ENCODE data around the gene ZNF592. TPM values are rescaled to one million over a fixed set of nuclear protein-coding genes. Genes with fewer than 3 reads are reported as not detected.

Gene ZNF592
- polyA plus RNA-seq, 1 donor from 2014 or later: 3.9 TPM

DNA sequence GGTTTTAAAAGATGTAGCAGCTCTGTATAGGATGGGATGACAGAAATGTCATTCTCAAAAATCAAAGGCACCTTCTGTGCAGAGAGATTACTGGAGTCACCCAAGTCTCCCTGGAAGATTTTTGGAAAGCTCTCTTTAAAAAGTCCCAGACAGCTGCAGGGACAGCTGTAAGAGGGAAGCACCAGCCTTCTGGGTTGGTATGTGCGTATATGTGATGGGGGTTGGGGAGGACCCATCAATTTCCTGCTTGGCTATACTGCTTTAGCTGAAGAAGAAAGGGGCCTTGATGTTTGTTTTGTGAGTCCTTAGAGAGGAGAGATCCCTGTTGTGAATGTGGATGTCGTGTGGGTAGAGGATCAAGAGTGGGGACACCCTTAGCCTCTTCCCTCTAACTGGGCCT is 27.0 kb upstream of the ZNF592 start:
- H3K4me3 ChIP-seq (ENCODE audit: low read length): no peak overlapping the region
- no peak overlapping the region for H3K9ac ChIP-seq (ENCODE audit: low read length)
- no peak for TF ChIP-seq MXI1 (conservative IDR thresholded peaks at IDR 0.05; ENCODE audit: poor library complexity, severe bottlenecking)
- no peak for TF ChIP-seq EP300 (conservative IDR thresholded peaks at IDR 0.05; ENCODE audit: poor library complexity, severe bottlenecking)
- no peak for TF ChIP-seq RAD21 (conservative IDR thresholded peaks at IDR 0.05)
- TF ChIP-seq, protein P1, sequence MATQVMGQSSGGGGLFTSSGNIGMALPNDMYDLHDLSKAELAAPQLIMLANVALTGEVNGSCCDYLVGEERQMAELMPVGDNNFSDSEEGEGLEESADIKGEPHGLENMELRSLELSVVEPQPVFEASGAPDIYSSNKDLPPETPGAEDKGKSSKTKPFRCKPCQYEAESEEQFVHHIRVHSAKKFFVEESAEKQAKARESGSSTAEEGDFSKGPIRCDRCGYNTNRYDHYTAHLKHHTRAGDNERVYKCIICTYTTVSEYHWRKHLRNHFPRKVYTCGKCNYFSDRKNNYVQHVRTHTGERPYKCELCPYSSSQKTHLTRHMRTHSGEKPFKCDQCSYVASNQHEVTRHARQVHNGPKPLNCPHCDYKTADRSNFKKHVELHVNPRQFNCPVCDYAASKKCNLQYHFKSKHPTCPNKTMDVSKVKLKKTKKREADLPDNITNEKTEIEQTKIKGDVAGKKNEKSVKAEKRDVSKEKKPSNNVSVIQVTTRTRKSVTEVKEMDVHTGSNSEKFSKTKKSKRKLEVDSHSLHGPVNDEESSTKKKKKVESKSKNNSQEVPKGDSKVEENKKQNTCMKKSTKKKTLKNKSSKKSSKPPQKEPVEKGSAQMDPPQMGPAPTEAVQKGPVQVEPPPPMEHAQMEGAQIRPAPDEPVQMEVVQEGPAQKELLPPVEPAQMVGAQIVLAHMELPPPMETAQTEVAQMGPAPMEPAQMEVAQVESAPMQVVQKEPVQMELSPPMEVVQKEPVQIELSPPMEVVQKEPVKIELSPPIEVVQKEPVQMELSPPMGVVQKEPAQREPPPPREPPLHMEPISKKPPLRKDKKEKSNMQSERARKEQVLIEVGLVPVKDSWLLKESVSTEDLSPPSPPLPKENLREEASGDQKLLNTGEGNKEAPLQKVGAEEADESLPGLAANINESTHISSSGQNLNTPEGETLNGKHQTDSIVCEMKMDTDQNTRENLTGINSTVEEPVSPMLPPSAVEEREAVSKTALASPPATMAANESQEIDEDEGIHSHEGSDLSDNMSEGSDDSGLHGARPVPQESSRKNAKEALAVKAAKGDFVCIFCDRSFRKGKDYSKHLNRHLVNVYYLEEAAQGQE (IDR thresholded peaks at IDR 0.05; ENCODE audit: borderline replicate concordance): no peak
- TF ChIP-seq EZH2 (IDR thresholded peaks at IDR 0.05; ENCODE audit: borderline replicate concordance, insufficient read depth, low read length, poor library complexity, severe bottlenecking): no peak
- TF ChIP-seq, protein P2, sequence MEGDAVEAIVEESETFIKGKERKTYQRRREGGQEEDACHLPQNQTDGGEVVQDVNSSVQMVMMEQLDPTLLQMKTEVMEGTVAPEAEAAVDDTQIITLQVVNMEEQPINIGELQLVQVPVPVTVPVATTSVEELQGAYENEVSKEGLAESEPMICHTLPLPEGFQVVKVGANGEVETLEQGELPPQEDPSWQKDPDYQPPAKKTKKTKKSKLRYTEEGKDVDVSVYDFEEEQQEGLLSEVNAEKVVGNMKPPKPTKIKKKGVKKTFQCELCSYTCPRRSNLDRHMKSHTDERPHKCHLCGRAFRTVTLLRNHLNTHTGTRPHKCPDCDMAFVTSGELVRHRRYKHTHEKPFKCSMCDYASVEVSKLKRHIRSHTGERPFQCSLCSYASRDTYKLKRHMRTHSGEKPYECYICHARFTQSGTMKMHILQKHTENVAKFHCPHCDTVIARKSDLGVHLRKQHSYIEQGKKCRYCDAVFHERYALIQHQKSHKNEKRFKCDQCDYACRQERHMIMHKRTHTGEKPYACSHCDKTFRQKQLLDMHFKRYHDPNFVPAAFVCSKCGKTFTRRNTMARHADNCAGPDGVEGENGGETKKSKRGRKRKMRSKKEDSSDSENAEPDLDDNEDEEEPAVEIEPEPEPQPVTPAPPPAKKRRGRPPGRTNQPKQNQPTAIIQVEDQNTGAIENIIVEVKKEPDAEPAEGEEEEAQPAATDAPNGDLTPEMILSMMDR (IDR thresholded peaks at IDR 0.05; ENCODE audit: poor library complexity, severe bottlenecking): no peak
- no peak for TF ChIP-seq TAF1 (IDR thresholded peaks at IDR 0.05; ENCODE audit: low read depth)
- TF ChIP-seq POLR2AphosphoS5 (IDR thresholded peaks at IDR 0.05): no peak
- no peak for TF ChIP-seq SMC3 (conservative IDR thresholded peaks at IDR 0.05; ENCODE audit: poor library complexity)
- no peaks in the 10 kb centered on the region for H3F3A ChIP-seq (ENCODE audit: insufficient read depth, low read length, poor library complexity, severe bottlenecking)
- no peaks in the 10 kb centered on the region for H3K9me3 ChIP-seq (ENCODE audit: low read length)
- no peak overlapping the region for H2AFZ ChIP-seq (ENCODE audit: low read depth, low read length)
- no peaks in the 10 kb centered on the region for H3K27me3 ChIP-seq (ENCODE audit: insufficient read depth, low read depth, low read length)
- no peaks in the 10 kb centered on the region for H4K20me1 ChIP-seq (ENCODE audit: insufficient read depth)
- no peak overlapping the region for H3K27ac ChIP-seq (ENCODE audit: low read length)
- H3K79me2 ChIP-seq (replicated peaks; ENCODE audit: insufficient read depth, low read length): no peaks in the 10 kb centered on the region
- no peaks in the 10 kb centered on the region for H3K36me3 ChIP-seq (ENCODE audit: insufficient read depth, low read length)
- H3K4me2 ChIP-seq (ENCODE audit: low read length): no peak overlapping the region
- no peaks in the 10 kb centered on the region for H3K9me2 ChIP-seq (ENCODE audit: insufficient read depth, low read length)

DNA sequence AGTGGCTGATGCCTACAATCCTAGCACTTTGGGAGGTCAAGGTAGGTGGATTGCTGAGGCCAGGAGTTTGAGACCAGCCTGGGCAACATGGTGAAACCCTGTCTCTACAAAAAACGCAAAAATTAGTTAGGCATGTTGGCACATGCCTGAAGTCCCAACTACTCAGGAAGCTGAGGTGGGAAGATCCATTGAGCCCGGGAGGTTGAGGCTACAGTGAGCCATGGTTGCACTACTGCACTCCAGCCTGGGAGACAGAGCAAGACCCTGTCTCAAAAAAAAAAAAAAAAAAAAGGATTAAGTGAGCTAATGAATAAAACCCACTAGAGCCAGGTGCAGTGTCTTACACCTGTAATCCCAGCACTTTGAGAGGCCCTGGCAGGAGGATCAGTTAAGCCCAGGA is 25.8 kb upstream of the ZNF592 start:
- no peaks in the 10 kb centered on the region for H3K27me3 ChIP-seq (ENCODE audit: insufficient read depth, low read depth, low read length)
- H3F3A ChIP-seq (ENCODE audit: insufficient read depth, low read length, poor library complexity, severe bottlenecking): no peaks in the 10 kb centered on the region
- H3K9ac ChIP-seq (ENCODE audit: low read length): no peak overlapping the region
- H2AFZ ChIP-seq (ENCODE audit: low read depth, low read length): no peak overlapping the region
- no peaks in the 10 kb centered on the region for H3K9me3 ChIP-seq (ENCODE audit: low read length)
- H3K79me2 ChIP-seq (replicated peaks; ENCODE audit: insufficient read depth, low read length): no peaks in the 10 kb centered on the region
- H3K4me2 ChIP-seq (ENCODE audit: low read length): no peak overlapping the region
- no peaks in the 10 kb centered on the region for H3K36me3 ChIP-seq (ENCODE audit: insufficient read depth, low read length)
- TF ChIP-seq, protein P1 (IDR thresholded peaks at IDR 0.05; ENCODE audit: borderline replicate concordance): no peak
- TF ChIP-seq RAD21 (conservative IDR thresholded peaks at IDR 0.05): no peak
- TF ChIP-seq, protein P2 (IDR thresholded peaks at IDR 0.05; ENCODE audit: poor library complexity, severe bottlenecking): no peak
- no peak for TF ChIP-seq EP300 (conservative IDR thresholded peaks at IDR 0.05; ENCODE audit: poor library complexity, severe bottlenecking)
- TF ChIP-seq POLR2AphosphoS5 (IDR thresholded peaks at IDR 0.05): no peak
- no peak for TF ChIP-seq EZH2 (IDR thresholded peaks at IDR 0.05; ENCODE audit: borderline replicate concordance, insufficient read depth, low read length, poor library complexity, severe bottlenecking)
- TF ChIP-seq MXI1 (conservative IDR thresholded peaks at IDR 0.05; ENCODE audit: poor library complexity, severe bottlenecking): no peak
- TF ChIP-seq TAF1 (IDR thresholded peaks at IDR 0.05; ENCODE audit: low read depth): no peak
- no peak for TF ChIP-seq SMC3 (conservative IDR thresholded peaks at IDR 0.05; ENCODE audit: poor library complexity)
- no peak overlapping the region for H3K27ac ChIP-seq (ENCODE audit: low read length)
- no peaks in the 10 kb centered on the region for H3K9me2 ChIP-seq (ENCODE audit: insufficient read depth, low read length)
- no peaks in the 10 kb centered on the region for H4K20me1 ChIP-seq (ENCODE audit: insufficient read depth)
- no peak overlapping the region for H3K4me3 ChIP-seq (ENCODE audit: low read length)
